DMS53 (cell line): ENCODE measurements around the gene INSYN2B.
"Not testable (repeated sequence)": the region's sequence is repeated elsewhere in the genome, so short reads cannot be mapped to it uniquely, and the experiment has no call there.

Experiments used
- DNase-seq: peaks from one replicate; lab custom pipeline; 2025; lab: John Stamatoyannopoulos, UW

Gene INSYN2B

DNA sequence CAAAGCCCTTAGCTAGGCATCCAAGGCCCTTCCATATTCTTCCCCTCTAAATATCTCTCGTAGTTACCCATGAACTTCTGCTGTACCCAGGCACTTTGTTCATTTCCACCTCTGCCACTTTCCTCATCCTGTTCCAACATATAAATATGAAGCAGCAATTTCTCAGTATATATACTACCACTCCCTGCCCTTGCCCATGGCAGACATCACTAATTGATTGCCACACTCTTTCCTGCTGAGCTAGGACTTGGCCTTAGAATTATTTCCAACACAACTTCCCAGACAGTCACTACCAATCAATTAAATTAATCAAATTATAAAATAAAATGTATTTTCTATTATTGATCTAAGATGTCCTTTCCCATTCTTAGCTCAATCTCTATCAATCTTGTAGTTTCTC, 8.5 kb downstream of the INSYN2B start:
- no peak for DNase-seq

- DNase-seq: no peak
Observed at GRCh38 chr5:169970911-169971765, 9.2 kb downstream of the INSYN2B start.

- no peak for DNase-seq
Observed at GRCh38 chr5:169970339-169970738, 10.0 kb downstream of the INSYN2B start.

DNA sequence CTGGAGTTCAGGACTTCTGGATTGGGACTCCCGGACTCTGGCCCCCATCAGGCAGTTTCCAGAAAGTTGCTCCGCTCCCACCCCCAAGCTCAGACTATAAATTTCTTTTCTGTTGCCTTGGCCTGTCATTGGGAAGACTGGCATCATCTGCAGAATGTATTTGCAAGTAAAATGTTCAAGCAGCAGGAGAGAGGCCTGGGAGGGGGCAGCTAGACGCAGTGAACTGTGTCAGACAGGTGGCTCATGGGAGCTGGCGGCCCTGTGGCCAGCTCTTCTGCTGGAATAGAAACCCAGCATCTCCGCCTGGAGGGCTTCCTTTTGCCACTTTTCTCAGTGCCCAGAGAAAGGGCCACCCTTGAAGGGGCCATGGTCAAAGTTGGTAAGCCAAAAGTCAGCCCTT, 16.0 kb downstream of the INSYN2B start:
- DNase-seq: no peak

- DNase-seq: no peak
Observed at GRCh38 chr5:169960659-169961058, 19.6 kb downstream of the INSYN2B start.

GRCh38 chr5:169958278-169958677, 22.0 kb downstream of the INSYN2B start:
- no peak for DNase-seq

GRCh38 chr5:169956756-169957155, 23.5 kb downstream of the INSYN2B start:
- no peak for DNase-seq

DNA sequence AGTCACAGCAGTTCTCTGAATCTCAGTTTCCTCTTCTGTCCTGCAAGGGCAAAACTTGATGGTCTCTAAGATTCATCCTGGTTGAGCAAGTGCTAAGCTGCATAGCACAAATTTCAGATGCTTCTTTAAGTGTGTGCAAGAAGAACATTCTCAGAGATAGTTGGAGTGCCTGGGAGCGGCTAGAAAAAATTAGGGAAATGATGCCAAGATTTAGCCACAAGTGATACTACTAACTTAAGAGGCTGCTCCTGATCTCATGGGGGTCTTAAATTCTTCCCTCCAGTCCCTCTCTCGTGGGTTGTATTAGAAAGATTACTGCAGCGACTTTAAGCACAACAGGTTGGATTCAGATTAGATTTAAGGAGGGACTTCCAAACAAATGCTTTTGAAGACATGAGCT, 24.2 kb downstream of the INSYN2B start:
- no peak for DNase-seq

- DNase-seq: no peak
Observed at GRCh38 chr5:169954786-169955185, 25.5 kb downstream of the INSYN2B start.

GRCh38 chr5:169953196-169953595, 27.1 kb downstream of the INSYN2B start:
- not testable (repeated sequence) for DNase-seq

DNA sequence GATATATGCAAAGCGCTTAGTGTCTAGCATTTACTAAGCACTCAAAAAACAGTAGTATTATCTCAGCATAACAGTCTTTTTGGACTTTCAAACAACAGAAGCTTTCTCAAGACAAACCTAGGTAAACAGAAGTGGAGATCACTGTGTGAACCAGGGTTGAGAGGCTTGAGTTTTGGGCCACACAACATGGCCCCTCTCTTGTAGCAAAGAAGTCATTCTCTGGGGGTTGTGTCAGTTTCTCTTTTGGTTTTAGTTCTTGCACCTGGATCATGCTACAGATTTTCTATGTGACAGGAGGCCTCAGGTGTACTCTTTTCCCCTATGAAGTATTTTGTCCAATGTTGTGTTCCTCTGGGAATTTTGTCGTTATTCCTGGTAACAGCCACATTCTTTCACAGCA, 30.0 kb downstream of the INSYN2B start:
- no peak for DNase-seq

DNA sequence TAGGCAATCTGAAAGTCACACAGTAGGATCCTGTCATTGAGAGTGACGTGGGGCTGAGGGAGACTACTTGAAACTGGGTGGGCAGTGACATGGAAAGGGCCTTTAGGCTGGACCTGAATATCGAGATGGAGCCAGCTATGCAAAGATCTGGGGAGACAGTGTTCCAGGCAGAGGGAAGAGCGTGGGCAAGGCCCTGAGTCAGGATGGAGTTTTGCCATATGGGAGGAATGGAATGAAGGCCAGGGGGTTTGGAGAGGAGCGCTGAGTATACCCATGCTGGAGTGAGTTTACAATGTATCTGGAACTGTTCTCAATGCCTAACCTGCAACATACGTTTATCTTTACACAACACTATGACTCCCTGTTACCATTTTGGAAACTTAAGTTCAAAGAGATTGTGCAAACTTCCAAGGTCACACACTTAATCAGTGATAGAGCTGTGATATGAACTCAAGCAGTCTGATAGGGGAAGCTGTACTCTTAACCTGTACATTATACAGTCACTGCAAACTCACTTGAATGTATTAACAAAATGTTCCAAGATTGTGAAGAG, 33.5 kb downstream of the INSYN2B start:
- DNase-seq: no peak

GRCh38 chr5:169945831-169946261, 34.4 kb downstream of the INSYN2B start:
- DNase-seq: no peak

DNA sequence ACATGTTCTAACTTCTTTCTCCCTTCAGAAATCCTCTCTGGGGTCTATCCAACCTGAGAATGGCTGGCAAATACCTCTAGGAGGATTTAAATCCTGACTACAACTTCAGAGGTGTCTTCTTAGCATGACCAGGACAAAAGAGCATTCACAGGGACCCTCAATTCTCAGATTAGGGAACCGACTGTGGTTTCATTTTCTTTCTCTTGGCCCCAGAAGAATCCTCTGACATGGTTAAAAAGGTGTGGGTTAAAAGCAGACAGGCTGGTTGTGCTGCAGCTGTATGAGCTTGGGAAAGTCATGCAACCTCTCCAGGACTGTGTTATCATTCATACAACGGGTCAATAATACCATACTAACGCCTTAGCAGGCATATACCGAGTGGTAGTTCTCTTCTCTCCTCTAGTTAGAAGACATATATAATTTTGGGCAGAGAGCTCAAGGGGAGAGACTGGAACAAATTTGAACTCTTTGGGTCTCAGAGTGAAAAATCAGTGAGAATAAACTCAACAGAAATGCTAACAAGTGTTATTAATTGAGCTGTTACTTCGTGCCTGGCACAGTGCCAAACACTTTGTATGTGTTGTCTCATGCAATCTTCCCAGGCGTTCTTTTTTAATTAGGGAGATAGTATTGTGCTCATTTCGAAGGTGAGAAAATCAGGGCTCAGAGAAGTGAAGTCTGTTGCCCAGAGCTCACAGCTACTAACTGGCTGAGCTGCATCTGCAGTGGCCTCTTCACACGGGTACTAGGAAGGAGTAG, 35.2 kb downstream of the INSYN2B start:
- no peak for DNase-seq

- no peak for DNase-seq
Observed at GRCh38 chr5:169944115-169944514, 36.2 kb downstream of the INSYN2B start.

GRCh38 chr5:169943026-169943425, 37.3 kb downstream of the INSYN2B start:
- no peak for DNase-seq

- no peak for DNase-seq
Observed at GRCh38 chr5:169942181-169942580, 38.1 kb downstream of the INSYN2B start.

GRCh38 chr5:169941542-169941941, 38.8 kb downstream of the INSYN2B start:
- no peak for DNase-seq

- DNase-seq: no peak
Observed at GRCh38 chr5:169939731-169940130, 40.6 kb downstream of the INSYN2B start.

GRCh38 chr5:169938439-169938838, 41.9 kb downstream of the INSYN2B start:
- DNase-seq: no peak

- no peak for DNase-seq
Observed at GRCh38 chr5:169935762-169936161, 44.5 kb downstream of the INSYN2B start.

DNA sequence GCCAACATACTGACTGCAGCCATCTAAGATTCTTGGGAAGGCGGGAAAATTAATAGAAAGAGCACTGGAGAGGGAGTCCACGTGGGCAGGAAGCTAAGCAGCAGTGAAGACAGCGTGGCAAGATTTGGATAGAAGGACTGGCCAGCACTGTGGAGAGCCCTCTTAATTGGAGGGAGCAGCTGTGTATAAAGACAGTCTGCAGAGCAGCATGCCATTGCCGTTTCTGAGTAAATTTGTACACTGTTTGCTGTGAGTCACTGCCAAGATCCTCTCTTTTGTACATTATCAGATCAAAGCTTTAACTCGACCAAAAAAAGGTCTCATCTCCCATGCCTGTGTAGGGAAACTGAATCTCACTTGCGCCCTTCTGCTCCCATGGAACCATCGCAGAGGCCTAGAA, 45.3 kb downstream of the INSYN2B start:
- DNase-seq: no peak

- DNase-seq: no peak
Observed at GRCh38 chr5:169933616-169934015, 46.7 kb downstream of the INSYN2B start.
